ENCODE results near the gene HSP90AA1. TPM values are rescaled to one million over a fixed set of nuclear protein-coding genes. Genes with fewer than 3 reads are reported as not detected.
"Not testable (repeated sequence)": the region's sequence is repeated elsewhere in the genome, so short reads cannot be mapped to it uniquely, and the experiment has no call there.

The HSP90AA1 gene
- total RNA-seq, 1 experiment from 2014 or later = 671 TPM

GRCh38 chr14:102071283-102071998 lies 15.4 kb downstream of the HSP90AA1 start:
- Histone ChIP-seq H3K36me3 (ENCODE audit: low read depth, low read length) (peaks cover 3% of the 10 kb centered on the region; the same call in 1 of the 2 replicates), H3K27me3 (ENCODE audit: low read length) (no peaks in the 10 kb centered on the region), H3K9me3 (ENCODE audit: low read length) (no peaks in the 10 kb centered on the region), H3K4me2 (ENCODE audit: low read length) (peak overlapping the region; percentile 55), H3K9ac (ENCODE audit: low read length) (peak overlapping the region; percentile 51), H4K20me1 (ENCODE audit: low read length) (no peaks in the 10 kb centered on the region), H2AFZ (ENCODE audit: low read length) (peak overlapping the region; percentile 40), H3K4me3 (ENCODE audit: low read length) (no peak overlapping the region; the same call in 1 of the 2 replicates), H3K79me2 (ENCODE audit: low read length) (no peaks in the 10 kb centered on the region), H3K4me1 (ENCODE audit: insufficient read depth, low read length) (peaks cover 19% of the 10 kb centered on the region), H3K27ac (ENCODE audit: low read length) (peak overlapping the region; percentile 92), H3F3A (ENCODE audit: low read length, unreplicated experiment) (no peaks in the 10 kb centered on the region), H3K9me2 (replicated peaks; ENCODE audit: low read length) (no peaks in the 10 kb centered on the region)
- ChIA-PET POLR2A (ENCODE audit: unreplicated experiment) (interaction anchor here (1.0 kb wide), 1 partner anchor 11 kb away, joined by 4 read pairs; no protein-coding TSS in a partner anchor), CTCF (interaction anchor here (0.7 kb wide), 1 partner anchor 116 kb away, joined by 3 read pairs; no protein-coding TSS in a partner anchor)
- ATAC-seq (peak; percentile 93), DNase-seq (peak; percentile 92)
- TSS peak; percentile 83 for BruUV-seq (replicated peaks)
- TF ChIP-seq EZH2phosphoT487 (IDR thresholded peaks at IDR 0.05; ENCODE audit: borderline replicate concordance, low read length) = no peak
- no peak for TF ChIP-seq CTCF (conservative IDR thresholded peaks at IDR 0.05; ENCODE audit: low read depth, low read length)
- TF ChIP-seq EZH2 (IDR thresholded peaks at IDR 0.05; ENCODE audit: low read length, unreplicated experiment) = no peak
- intact Hi-C loops (cut with micrococcal nuclease) = loop anchor here (1.0 kb wide), 1 partner anchor 8 kb away; no protein-coding TSS in a partner anchor

DNA sequence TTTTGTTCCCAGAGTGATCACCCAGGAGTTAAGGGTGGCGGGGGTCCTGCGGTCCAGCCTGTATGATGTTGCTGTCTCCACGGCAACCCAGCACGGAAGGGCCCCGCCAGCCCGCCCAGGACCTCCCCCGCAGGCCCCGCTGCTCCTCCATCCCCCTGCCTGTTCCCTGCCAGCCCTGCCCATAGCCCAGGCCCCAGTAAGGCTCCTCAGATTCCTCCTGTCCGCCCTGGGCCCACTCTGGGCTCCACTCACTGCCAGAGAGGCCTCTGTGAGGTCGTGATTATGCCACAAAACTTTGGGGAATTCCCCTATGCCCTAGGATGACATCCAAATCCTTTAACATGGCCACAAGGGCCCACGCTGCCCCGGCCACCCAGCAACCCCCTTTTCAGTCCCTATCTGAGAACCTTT lies 20.8 kb downstream of the HSP90AA1 start:
- no TSS peak for BruUV-seq (replicated peaks)
- Histone ChIP-seq H3K9ac (ENCODE audit: low read length) (no peak overlapping the region), H3K4me1 (ENCODE audit: insufficient read depth, low read length) (peaks cover 14% of the 10 kb centered on the region), H3K27me3 (ENCODE audit: low read length) (no peaks in the 10 kb centered on the region), H3K79me2 (ENCODE audit: low read length) (no peaks in the 10 kb centered on the region), H4K20me1 (ENCODE audit: low read length) (no peaks in the 10 kb centered on the region), H2AFZ (ENCODE audit: low read length) (no peak overlapping the region), H3K4me2 (ENCODE audit: low read length) (no peak overlapping the region), H3K9me2 (replicated peaks; ENCODE audit: low read length) (no peaks in the 10 kb centered on the region), H3F3A (ENCODE audit: low read length, unreplicated experiment) (no peaks in the 10 kb centered on the region), H3K27ac (ENCODE audit: low read length) (no peak overlapping the region), H3K36me3 (ENCODE audit: low read depth, low read length) (peaks cover 3% of the 10 kb centered on the region; the same call in 1 of the 2 replicates), H3K4me3 (ENCODE audit: low read length) (no peak overlapping the region), H3K9me3 (ENCODE audit: low read length) (no peaks in the 10 kb centered on the region)
- ATAC-seq = no peak
- no peak for DNase-seq
- CTCF ChIA-PET = no interaction called here
- intact Hi-C loops (cut with micrococcal nuclease) = loop anchor here (10.0 kb wide), 1 partner anchor 249 kb away; the partner anchor contains the start of gene ZNF839
- POLR2A ChIA-PET (ENCODE audit: unreplicated experiment) = no interaction called here
- TF ChIP-seq CTCF (conservative IDR thresholded peaks at IDR 0.05; ENCODE audit: low read depth, low read length) = no peak
- no peak for TF ChIP-seq EZH2 (IDR thresholded peaks at IDR 0.05; ENCODE audit: low read length, unreplicated experiment)
- TF ChIP-seq EZH2phosphoT487 (IDR thresholded peaks at IDR 0.05; ENCODE audit: borderline replicate concordance, low read length) = no peak

- H3K36me3 ChIP-seq (ENCODE audit: low read depth, low read length); POLR2A ChIA-PET (ENCODE audit: unreplicated experiment); H3K27ac ChIP-seq (ENCODE audit: low read length); BruUV-seq (replicated peaks); H3K9ac ChIP-seq (ENCODE audit: low read length); H3K4me2 ChIP-seq (ENCODE audit: low read length); ATAC-seq; H3K27me3 ChIP-seq (ENCODE audit: low read length); H3K9me2 ChIP-seq (replicated peaks; ENCODE audit: low read length); H3K79me2 ChIP-seq (ENCODE audit: low read length); DNase-seq; H3K9me3 ChIP-seq (ENCODE audit: low read length); CTCF ChIA-PET; H3K4me1 ChIP-seq (ENCODE audit: insufficient read depth, low read length); H3K4me3 ChIP-seq (ENCODE audit: low read length); H4K20me1 ChIP-seq (ENCODE audit: low read length); H3F3A ChIP-seq (ENCODE audit: low read length, unreplicated experiment); H2AFZ ChIP-seq (ENCODE audit: low read length): not testable (repeated sequence)
- intact Hi-C loops (cut with micrococcal nuclease) = loop anchor here (10.0 kb wide), 1 partner anchor 250 kb away; the partner anchor contains the start of gene ZNF839
Measured at GRCh38 chr14:102064590-102064989, 22.3 kb downstream of the HSP90AA1 start.
